Mucosa of gallbladder (tissue), 1 donor: ENCODE measurements around the gene GNAQ. TPM values are rescaled to one million over a fixed set of nuclear protein-coding genes. Genes with fewer than 3 reads are reported as not detected.

Experiments
- DNase-seq: peaks from one replicate; pipeline ENCODE4 v3.0.0-alpha.2; 2020; ENCODE audit warnings: low spot score
- total RNA-seq: library from RNA; stranded (reverse); gene quantifications from one replicate; pipeline ENCODE4 v1.2.1, GENCODE V29; 2021
- donor health status: DM: no; HTN: no; CAD: no.

Gene GNAQ
- total RNA-seq, 1 donor from 2014 or later: 83.6 TPM

DNA sequence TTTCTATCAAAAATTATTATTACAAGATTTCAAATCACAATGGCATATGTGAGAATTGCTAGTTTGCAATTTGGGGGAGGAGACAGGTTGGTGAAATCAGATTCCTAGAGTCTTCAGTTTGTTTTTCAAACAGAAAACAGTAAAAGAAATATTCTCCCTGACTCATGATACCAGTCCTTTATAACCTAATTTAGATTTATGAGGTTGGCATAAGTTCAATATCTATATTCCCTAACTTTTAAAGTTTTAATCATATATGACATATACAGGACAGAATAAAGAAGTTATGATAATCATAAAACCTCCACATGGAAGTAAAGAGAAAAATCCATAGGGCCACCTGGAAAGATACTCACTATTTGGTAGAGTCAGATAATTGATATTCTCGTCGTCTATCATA, 216.4 kb downstream of the GNAQ start:
- no peak for DNase-seq

DNA sequence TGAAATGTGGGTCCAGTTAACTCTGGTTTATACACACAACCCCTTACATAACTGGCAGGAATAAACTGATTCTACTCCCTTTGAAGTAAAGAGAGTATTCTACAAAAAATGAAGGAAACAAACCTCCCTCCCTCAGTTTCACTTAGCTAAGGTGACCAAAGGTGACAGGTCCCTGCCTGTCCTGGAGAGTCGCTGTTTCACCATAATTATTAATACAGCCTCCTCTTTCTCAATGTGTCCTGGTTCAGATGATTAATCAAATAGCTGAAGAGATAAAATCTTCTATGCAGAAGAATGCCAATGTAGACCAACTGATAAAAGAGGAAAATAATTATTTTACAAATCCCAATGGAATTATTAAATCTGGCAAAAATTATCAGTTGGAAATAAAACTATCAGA, 219.8 kb downstream of the GNAQ start:
- no peak for DNase-seq

- no peak for DNase-seq
These were observed 220.9 kb downstream of the GNAQ start for GRCh38 chr9:77810637-77811119.

- DNase-seq: no peak
These were observed 221.6 kb downstream of the GNAQ start for GRCh38 chr9:77810047-77810446.

DNA sequence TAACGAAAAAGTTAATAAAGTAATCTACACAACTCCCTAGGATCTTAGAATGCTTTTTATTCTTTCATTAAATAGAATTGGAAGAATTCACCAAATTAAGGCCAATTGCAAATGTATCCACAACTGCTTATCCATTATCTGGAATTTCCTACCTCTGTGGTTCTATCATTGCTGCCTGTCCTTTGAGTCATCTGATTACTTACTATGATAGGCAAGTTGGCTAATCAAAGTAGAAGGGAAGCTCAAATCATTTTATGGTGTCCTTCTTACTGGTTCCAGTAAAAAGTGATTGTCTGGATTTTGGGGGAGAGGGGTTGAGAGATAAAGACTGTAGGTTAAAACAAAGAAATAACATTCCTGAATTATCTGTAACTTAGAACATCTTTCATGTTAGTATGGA, 222.1 kb downstream of the GNAQ start:
- no peak for DNase-seq

GRCh38 chr9:77808751-77809081, 222.9 kb downstream of the GNAQ start:
- DNase-seq: no peak

DNA sequence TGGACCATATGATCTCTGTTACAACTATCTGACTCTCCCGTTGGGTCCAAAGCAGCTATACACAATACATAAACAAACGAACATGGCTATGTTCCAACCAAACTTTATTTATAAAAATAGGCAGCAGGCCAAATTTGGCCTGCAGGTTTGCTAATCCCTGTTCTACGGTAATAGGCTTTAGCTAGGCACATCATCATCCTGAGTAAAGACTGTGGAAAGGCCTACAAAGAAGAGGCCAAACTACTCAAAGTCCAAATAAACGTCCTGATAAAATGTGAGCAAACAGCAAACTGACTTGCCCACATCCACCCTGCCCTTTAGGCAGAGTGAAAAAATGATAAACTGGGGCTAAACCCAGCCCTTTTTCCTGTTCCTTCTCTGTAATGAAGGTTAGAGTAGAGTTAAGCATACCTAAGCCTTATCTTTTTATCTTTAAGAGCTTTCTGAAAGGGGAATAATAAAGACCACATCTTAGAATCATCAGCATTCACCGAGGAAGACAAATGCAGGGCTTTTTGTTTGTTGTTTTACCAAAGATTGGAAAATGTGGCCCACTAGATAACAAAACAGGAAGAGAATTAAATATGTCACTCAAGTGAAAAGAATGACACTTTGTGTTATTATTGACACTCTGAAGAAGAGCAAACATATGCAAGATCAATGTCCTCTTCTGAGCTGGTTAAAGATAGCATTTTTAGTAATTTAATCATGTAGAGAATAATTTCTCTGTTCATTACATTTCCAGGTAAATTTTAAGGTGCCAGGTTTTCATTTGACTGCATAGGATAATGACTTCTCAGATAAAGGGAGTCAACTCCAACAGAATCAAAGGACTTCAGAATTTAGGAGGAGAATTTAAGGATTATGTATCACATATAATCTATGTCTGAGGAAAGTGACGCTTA, 223.5 kb downstream of the GNAQ start:
- no peak for DNase-seq

DNA sequence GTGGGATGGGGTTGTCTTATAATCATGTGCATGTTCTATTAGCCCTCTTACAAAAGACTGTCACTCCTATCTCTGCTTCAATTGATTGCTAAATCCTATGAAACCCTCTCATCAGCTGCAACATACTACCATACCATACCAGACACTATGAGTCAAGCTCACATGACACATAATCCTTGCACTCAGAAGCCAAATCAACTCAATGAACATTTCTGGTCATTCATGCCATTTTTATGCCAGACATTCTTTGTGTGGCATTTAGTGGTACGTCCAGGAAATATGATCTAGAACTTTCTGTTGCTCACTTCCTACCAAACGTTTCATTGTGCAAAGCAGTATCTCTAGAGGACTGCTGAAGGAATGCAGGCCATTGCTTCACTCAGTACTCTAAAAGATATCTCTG, 224.3 kb downstream of the GNAQ start:
- no peak for DNase-seq

DNA sequence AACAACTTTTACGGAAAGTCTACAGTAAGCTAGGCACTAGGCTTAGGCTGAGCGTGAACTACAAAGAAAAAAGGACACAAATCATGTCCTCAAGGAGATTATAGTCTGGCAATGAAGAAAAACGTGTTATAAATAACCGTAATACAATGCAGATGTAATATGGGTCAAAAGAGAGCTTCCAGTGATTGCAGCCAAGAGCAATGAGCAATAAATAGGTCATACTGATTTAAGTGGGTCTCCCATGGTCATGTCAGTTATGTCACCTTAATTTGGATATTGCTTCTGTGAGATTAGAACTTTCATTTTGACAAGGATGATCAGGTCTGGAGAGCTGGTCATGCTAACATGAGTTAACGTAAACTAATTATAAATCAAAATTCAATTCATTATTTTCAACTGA, 224.9 kb downstream of the GNAQ start:
- no peak for DNase-seq

GRCh38 chr9:77805810-77806209, 225.8 kb downstream of the GNAQ start:
- no peak for DNase-seq

- DNase-seq: no peak
These were observed 228.2 kb downstream of the GNAQ start for GRCh38 chr9:77803423-77803822.

DNA sequence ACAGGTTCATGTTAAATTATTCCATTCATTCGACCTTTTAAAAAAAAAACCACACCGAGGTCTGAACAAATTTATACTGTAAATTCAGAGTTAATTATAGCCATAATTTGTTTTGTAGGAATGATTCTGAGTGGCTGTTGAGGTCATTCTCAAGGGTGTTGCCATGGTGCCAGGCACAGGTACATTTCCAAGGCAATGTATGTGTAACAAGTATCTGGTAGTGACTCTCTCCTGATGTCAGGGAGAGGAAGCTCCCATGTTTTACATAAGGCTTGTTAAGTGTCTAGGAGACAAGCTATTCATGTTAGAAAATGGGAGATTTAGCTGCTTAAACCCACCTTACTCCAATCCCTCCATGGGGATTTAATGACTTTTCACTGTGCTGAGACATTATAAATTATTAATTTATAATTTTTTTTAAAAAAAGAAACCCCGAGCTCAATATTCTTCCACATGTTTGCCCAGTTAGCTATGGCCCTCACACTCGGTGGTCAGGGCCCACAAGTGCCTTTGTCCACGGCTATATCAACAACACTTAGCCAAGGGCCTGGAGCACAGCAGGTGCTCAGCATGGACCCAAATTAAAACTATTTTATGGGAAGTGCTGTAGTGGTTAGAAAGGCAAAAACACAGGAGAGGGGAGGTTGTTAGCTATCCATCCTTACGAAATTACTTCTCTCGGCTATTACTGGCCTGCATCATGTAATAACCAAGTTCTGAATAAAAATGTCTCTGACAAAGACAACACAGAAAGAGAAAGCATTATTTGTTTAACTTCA, 228.9 kb downstream of the GNAQ start:
- DNase-seq: no peak

DNA sequence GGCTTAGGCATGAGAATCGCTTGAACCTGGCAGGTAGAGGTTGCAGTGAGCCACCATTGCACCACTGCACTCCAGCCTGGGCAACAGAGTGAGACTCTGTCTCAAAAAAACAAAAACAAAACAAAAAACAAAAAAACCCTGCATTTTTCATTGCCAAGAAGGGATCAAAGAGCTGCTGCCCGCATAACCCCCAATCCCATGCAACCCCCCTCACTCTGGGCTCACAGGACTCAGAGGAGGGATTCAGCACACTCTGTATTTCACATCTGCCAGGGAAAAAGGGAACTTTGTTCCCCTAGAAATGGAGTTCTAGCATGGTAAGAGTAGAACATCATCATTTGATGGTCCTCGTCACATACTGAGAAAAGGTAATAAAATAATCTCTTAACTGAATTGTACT, 229.5 kb downstream of the GNAQ start:
- DNase-seq: no peak

DNA sequence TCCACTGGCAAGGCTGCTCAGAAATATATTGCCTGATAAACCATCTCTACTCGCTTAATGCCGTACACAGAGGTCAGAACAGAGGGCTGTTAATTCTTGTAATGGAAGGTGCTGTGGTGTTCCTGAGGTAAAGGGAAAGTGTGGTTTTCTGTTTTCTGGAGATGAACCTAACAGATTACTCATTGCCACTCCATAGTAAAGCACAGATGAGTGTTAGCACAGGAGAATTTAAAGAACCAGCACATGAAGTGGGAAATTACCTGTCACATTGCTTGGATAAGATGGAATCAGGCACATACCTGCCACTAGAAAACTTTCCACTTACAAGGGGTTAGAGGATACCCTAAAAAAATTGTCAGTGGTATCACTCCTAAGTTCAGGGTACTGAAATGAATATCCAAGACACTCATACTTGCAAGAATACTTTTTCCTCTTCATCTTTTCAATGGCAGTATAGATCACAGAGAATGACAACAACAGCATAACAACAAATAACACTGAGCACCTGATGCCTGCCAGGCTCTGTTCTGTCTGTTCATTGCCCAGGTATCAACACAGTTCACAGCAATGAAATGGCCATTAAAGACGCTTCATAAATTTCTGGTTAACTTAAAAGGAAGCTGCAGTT, 230.6 kb downstream of the GNAQ start:
- no peak for DNase-seq

GRCh38 chr9:77798140-77798539, 233.5 kb downstream of the GNAQ start:
- DNase-seq: no peak

DNA sequence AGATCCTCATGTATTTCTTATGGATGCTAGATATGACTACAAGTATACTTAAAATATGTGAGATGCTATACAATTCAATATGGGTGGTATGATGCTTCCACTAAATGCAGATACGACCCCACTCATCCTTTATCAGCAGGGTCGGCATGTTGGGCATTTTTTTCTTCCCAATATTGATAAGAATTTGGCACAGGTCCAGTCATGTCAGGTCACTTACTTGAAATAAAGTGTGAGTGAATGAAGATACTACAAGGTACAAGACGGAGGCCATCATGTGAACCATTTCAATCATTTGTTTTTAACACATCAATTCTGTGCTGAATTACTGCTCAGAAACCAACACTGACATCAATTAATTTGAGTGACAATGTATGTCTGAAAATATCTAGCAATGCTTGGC, 236.6 kb downstream of the GNAQ start:
- DNase-seq: no peak

GRCh38 chr9:77793849-77794248, 237.8 kb downstream of the GNAQ start:
- no peak for DNase-seq

DNA sequence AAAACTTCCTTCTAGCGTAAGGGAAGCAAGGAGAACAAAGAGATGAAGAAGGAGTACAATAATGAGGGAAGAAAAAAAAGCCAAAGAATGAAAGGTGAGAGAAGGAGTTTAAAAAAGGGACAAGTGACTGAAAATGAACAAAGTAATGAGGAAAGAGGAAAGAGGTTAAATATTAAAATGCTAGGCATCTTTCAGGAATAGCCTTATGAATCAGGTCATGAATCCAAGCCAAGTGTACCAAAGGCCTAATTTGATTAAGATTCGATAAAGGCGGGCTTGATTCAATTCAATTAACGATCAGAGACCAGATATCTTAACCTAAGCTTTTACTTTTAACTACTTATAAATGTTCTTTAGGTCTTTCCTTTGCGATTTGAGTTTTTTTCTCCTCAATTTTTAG, 241.7 kb downstream of the GNAQ start:
- DNase-seq: no peak

GRCh38 chr9:77785341-77785740, 246.3 kb downstream of the GNAQ start:
- no peak for DNase-seq

- no peak for DNase-seq
These were observed 248.1 kb downstream of the GNAQ start for GRCh38 chr9:77783518-77783917.

GRCh38 chr9:77779010-77779409, 252.6 kb downstream of the GNAQ start:
- no peak for DNase-seq

GRCh38 chr9:77773381-77773780, 258.2 kb downstream of the GNAQ start:
- DNase-seq: no peak

DNA sequence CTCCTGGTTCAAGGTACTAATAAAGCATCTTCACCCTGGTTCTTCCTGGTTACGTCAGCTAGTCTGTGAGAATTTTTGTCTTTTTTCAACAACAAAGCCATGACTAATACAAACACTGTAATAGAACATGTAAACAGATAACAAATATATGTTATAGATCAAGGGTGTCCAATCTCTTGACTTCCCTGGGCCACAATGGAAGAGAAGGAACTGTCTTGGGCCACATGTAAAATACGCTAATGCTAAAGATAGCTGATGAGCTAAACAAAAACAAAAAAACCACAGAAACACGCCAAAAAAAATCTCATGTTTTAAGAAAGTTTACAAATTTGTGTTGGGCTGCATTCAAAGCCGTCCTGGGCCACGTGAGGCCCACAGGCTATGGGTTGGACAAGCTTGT, 259.0 kb downstream of the GNAQ start:
- no peak for DNase-seq
